H9 (cell line): ENCODE measurements around the gene RUNX2. TPM values are rescaled to one million over a fixed set of nuclear protein-coding genes. Genes with fewer than 3 reads are reported as not detected.

Source experiments
- DNase-seq: peaks from one replicate; pipeline ENCODE4 v3.0.0-alpha.2; 2017
- H2AFZ ChIP-seq: one replicate; pipeline ENCODE4 v1.6.1; 2013; ENCODE audit warnings: mild to moderate bottlenecking, low read length, control low read depth, moderate library complexity
- H2AK5ac ChIP-seq: 2 replicates; pipeline ENCODE4 v1.6.1; 2013; ENCODE audit warnings: low read length, control low read depth, mixed read lengths; ENCODE audit not compliant: insufficient read length
- H2BK120ac ChIP-seq: one replicate; pipeline ENCODE4 v1.6.1; 2013; ENCODE audit warnings: low read depth, mild to moderate bottlenecking, low read length, control low read depth, inconsistent platforms; ENCODE audit not compliant: poor library complexity, severe bottlenecking
- H2BK12ac ChIP-seq: 2 replicates; pipeline ENCODE4 v1.6.1; 2013; ENCODE audit warnings: low read length, control low read depth, mixed read lengths, low read depth; ENCODE audit not compliant: insufficient read length
- H2BK15ac ChIP-seq: 2 replicates; pipeline ENCODE4 v1.6.1; 2013; ENCODE audit warnings: low read depth, low read length, control low read depth
- H2BK20ac ChIP-seq: one replicate; pipeline ENCODE4 v1.6.1; 2013; ENCODE audit warnings: low read depth, mild to moderate bottlenecking, low read length, control low read depth, inconsistent platforms; ENCODE audit not compliant: poor library complexity, severe bottlenecking
- H2BK5ac ChIP-seq: 2 replicates; pipeline ENCODE4 v1.6.1; 2013; ENCODE audit warnings: low read length, control low read depth, mixed read lengths; ENCODE audit not compliant: insufficient read length
- H3K14ac ChIP-seq: 2 replicates; pipeline ENCODE4 v1.6.1; 2013; ENCODE audit warnings: low read length, control low read depth; ENCODE audit not compliant: insufficient read depth
- H3K18ac ChIP-seq: 2 replicates; pipeline ENCODE4 v1.6.1; 2013; ENCODE audit warnings: low read depth, mild to moderate bottlenecking, mixed read lengths, low read length, control low read depth; ENCODE audit not compliant: insufficient read length
- H3K23ac ChIP-seq: 2 replicates; pipeline ENCODE4 v1.6.1; 2013; ENCODE audit warnings: low read length, control low read depth, mixed read lengths, low read depth; ENCODE audit not compliant: insufficient read length
- H3K23me2 ChIP-seq: 2 replicates; pipeline ENCODE4 v1.6.1; 2013; ENCODE audit warnings: low read depth, mild to moderate bottlenecking, mixed read lengths, low read length, control low read depth; ENCODE audit not compliant: insufficient read length, poor library complexity, severe bottlenecking
- H3K27ac ChIP-seq: 2 replicates; pipeline ENCODE4 v1.5.1; 2013; ENCODE audit warnings: low read length, control low read depth, mixed read lengths, low read depth; ENCODE audit not compliant: insufficient read length
- H3K27me3 ChIP-seq: 2 replicates; pipeline ENCODE4 v1.6.1; 2013; ENCODE audit warnings: low read length, control low read depth, inconsistent platforms; ENCODE audit not compliant: insufficient read depth
- H3K4ac ChIP-seq: 2 replicates; pipeline ENCODE4 v1.6.1; 2013; ENCODE audit warnings: low read depth, mild to moderate bottlenecking, control low read depth, inconsistent platforms, low read length, moderate library complexity
- H3K4me1 ChIP-seq: 2 replicates; pipeline ENCODE4 v1.6.1; 2013; ENCODE audit warnings: low read length, control low read depth, inconsistent platforms; ENCODE audit not compliant: insufficient read depth
- H3K4me2 ChIP-seq: 2 replicates; pipeline ENCODE4 v1.6.1; 2013; ENCODE audit warnings: low read length, control low read depth, mixed read lengths; ENCODE audit not compliant: insufficient read length, insufficient read depth
- H3K56ac ChIP-seq: 2 replicates; pipeline ENCODE4 v1.6.1; 2013; ENCODE audit warnings: low read depth, mild to moderate bottlenecking, mixed read lengths, low read length, control low read depth; ENCODE audit not compliant: insufficient read length
- H3K79me1 ChIP-seq: 2 replicates; pipeline ENCODE4 v1.6.1; 2013; ENCODE audit warnings: low read depth, mild to moderate bottlenecking, moderate library complexity, low read length, control low read depth, inconsistent platforms; ENCODE audit not compliant: insufficient read depth, poor library complexity, severe bottlenecking
- H3K79me2 ChIP-seq: 2 replicates; pipeline ENCODE4 v1.6.1; 2013; ENCODE audit warnings: low read length, control low read depth, inconsistent platforms; ENCODE audit not compliant: insufficient read depth
- H3K9ac ChIP-seq: 2 replicates; pipeline ENCODE4 v1.6.1; 2013; ENCODE audit warnings: low read length, control low read depth, mixed read lengths; ENCODE audit not compliant: insufficient read length; ENCODE audit errors: extremely low read depth
- H3K9me3 ChIP-seq: one replicate; pipeline ENCODE4 v1.6.1; 2013; ENCODE audit warnings: low read depth, low read length, inconsistent platforms; ENCODE audit not compliant: control insufficient read depth
- H3T11ph ChIP-seq: one replicate; pipeline ENCODE4 v1.6.1; 2013; ENCODE audit warnings: mild to moderate bottlenecking, low read length, control low read depth, inconsistent platforms
- H4K20me1 ChIP-seq: one replicate; pipeline ENCODE4 v1.6.1; 2013; ENCODE audit not compliant: control insufficient read depth, insufficient read length, insufficient read depth
- H4K5ac ChIP-seq: 2 replicates; pipeline ENCODE4 v1.6.1; 2013; ENCODE audit warnings: low read depth, mild to moderate bottlenecking, mixed read lengths, low read length, control low read depth; ENCODE audit not compliant: insufficient read length
- H4K8ac ChIP-seq: replicated peaks from 2 replicates; pipeline ENCODE4 v1.6.1; 2013; ENCODE audit warnings: low read length, control low read depth, mixed read lengths, low read depth; ENCODE audit not compliant: insufficient read length
- H4K91ac ChIP-seq: 2 replicates; pipeline ENCODE4 v1.6.1; 2013; ENCODE audit warnings: low read depth, mild to moderate bottlenecking, moderate library complexity, mixed read lengths, low read length, control low read depth; ENCODE audit not compliant: insufficient read length
- H3K27ac Mint-ChIP-seq, 3 experiments: 2 replicates in 2 of 3; 3 replicates in 1 of 3; pipeline ENCODE4 v1.8.0; 2020 to 2021; ENCODE audit warnings: mixed read lengths in 3 of 3, mild to moderate bottlenecking in 1 of 3, moderate library complexity in 1 of 3
- H3K27me3 Mint-ChIP-seq: 2 replicates; pipeline ENCODE4 v1.8.0; 2021; ENCODE audit warnings: low read depth, mild to moderate bottlenecking, moderate library complexity, mixed read lengths
- H3K36me3 Mint-ChIP-seq, 3 experiments: 2 replicates in 2 of 3; 3 replicates in 1 of 3; pipeline ENCODE4 v1.8.0; 2020 to 2021; ENCODE audit warnings: low read depth in 3 of 3, mixed read lengths in 3 of 3; ENCODE audit not compliant: insufficient read depth in 1 of 3
- H3K4me1 Mint-ChIP-seq, 2 experiments: 2 replicates each; pipeline ENCODE4 v1.8.0; 2020; ENCODE audit warnings: mixed read lengths in 2 of 2
- H3K4me3 Mint-ChIP-seq, 2 experiments: 2 replicates in 1 of 2; 3 replicates in 1 of 2; pipeline ENCODE4 v1.8.0; 2020 to 2021; ENCODE audit warnings: mild to moderate bottlenecking in 2 of 2, mixed read lengths in 2 of 2, moderate library complexity in 1 of 2
- H3K9me3 Mint-ChIP-seq, 2 experiments: 2 replicates in 1 of 2; 3 replicates in 1 of 2; pipeline ENCODE4 v1.8.0; 2020; ENCODE audit warnings: mild to moderate bottlenecking in 2 of 2, mixed read lengths in 2 of 2, moderate library complexity in 1 of 2
- CTCF ChIP-seq: fragments of 200-600 bp; sonication (generic); conservative IDR thresholded peaks from 3 replicates; pipeline ENCODE4 v1.8.0; 2021; ENCODE audit warnings: antibody characterized with exemption, mild to moderate bottlenecking
- WGBS: extraction: QIAGEN DNeasy Blood & Tissue Kit; methylation state at CpG from one replicate; pipeline ENCODE4 v1.1.7; 2013; ENCODE audit warnings: missing lambda C conversion rate, low lambda C conversion rate, mixed read lengths; ENCODE audit not compliant: insufficient read length; ENCODE audit errors: extremely low coverage; 5-methylcytosine and 5-hydroxymethylcytosine counted together
- total RNA-seq: library from RNA; stranded (reverse); gene quantifications from 2 replicates; pipeline ENCODE4 v1.2.1, GENCODE V29; 2021

The RUNX2 gene
- total RNA-seq, 1 experiment from 2014 or later, result 0.15 TPM

- H3K79me1 ChIP-seq, result no peaks in the 10 kb centered on the region
- no peaks in the 10 kb centered on the region for H3K4me1 ChIP-seq
- no peak overlapping the region for H3K4ac ChIP-seq
- H3K79me2 ChIP-seq, result no peaks in the 10 kb centered on the region
- H4K20me1 ChIP-seq, result no peaks in the 10 kb centered on the region
- H3K23me2 ChIP-seq, result no peaks in the 10 kb centered on the region
- no peak overlapping the region for H2AK5ac ChIP-seq
- no peak overlapping the region for H3K4me2 ChIP-seq
- Mint-ChIP-seq H3K27me3 (no peaks in the 10 kb centered on the region), H3K4me1 (peaks cover 2 to 9% of the 10 kb centered on the region in 2 experiments; a peak in 2 of 4 replicates), H3K27ac (no peak overlapping the region), H3K36me3 (no peaks in the 10 kb centered on the region), H3K4me3 (no peak overlapping the region), H3K9me3 (no peaks in the 10 kb centered on the region)
- no peak overlapping the region for H3T11ph ChIP-seq
- H3K9ac ChIP-seq, result no peak overlapping the region
- no peak for DNase-seq
- no peak overlapping the region for H3K23ac ChIP-seq
- TF ChIP-seq CTCF, result no peak
- H2BK15ac ChIP-seq, result no peak overlapping the region
- H3K18ac ChIP-seq, result no peak overlapping the region
- H2BK12ac ChIP-seq, result no peak overlapping the region
- no peak overlapping the region for H3K14ac ChIP-seq
- H2BK5ac ChIP-seq, result no peak overlapping the region
- no peak overlapping the region for H2AFZ ChIP-seq
- H3K56ac ChIP-seq, result no peak overlapping the region
- no peaks in the 10 kb centered on the region for H3K9me3 ChIP-seq
- no peak overlapping the region for H4K91ac ChIP-seq
- H4K5ac ChIP-seq, result no peak overlapping the region
- H4K8ac ChIP-seq, result no peak overlapping the region
- H3K27ac ChIP-seq, result no peak overlapping the region
- H2BK120ac ChIP-seq, result no peak overlapping the region
- H2BK20ac ChIP-seq, result no peak overlapping the region
- H3K27me3 ChIP-seq, result no peaks in the 10 kb centered on the region
- no CpG with 5 or more reads among the region's 3 CpGs for WGBS
These were observed 110.0 kb downstream of the RUNX2 start for GRCh38 chr6:45438151-45438550.
